T47D (cell line): Measurements from ENCODE around the gene JCAD.
"Not testable (repeated sequence)": the region's sequence is repeated elsewhere in the genome, so short reads cannot be mapped to it uniquely, and the experiment has no call there.

Experiments used
- DNase-seq, 2 experiments: peaks; one replicate each; pipeline versions ENCODE4 v3.0.0 to v3.0.0-alpha.2; 2011 to 2012; ENCODE audit warnings: low read depth in 1 of 2, low spot score in 1 of 2
- JUND ChIP-seq: IDR thresholded peaks from 2 replicates; pipeline ENCODE4 v1.6.1; 2012; ENCODE audit warnings: low read depth
- in situ Hi-C: cut with HindIII; loops from 2 replicates; pipeline ENCODE4 v1.10.0; 2016; ENCODE audit warnings: low sequenced_read_pairs, low pct_unique_long_range_greater_than_20kb

JCAD gene

GRCh38 chr10:30002426-30003266 lies 56.7 kb downstream of the JCAD start:
- in situ Hi-C loops, result no loop called here
- no peak for TF ChIP-seq JUND
- peak; percentile 50 to 75 for DNase-seq

GRCh38 chr10:30000802-30001571 lies 58.4 kb downstream of the JCAD start:
- peak in 1 of 2 experiments; percentile 2 for DNase-seq
- in situ Hi-C loops, result no loop called here
- no peak for TF ChIP-seq JUND

- in situ Hi-C loops, result no loop called here
- DNase-seq, result peak; percentile 49 to 83
- no peak for TF ChIP-seq JUND
Observed at GRCh38 chr10:29998142-29998808, 61.1 kb downstream of the JCAD start.

- TF ChIP-seq JUND, result no peak
- no peak for DNase-seq
- in situ Hi-C loops, result no loop called here
Observed at GRCh38 chr10:29994811-29995210, 64.6 kb downstream of the JCAD start.

- TF ChIP-seq JUND, result no peak
- in situ Hi-C loops, result no loop called here
- DNase-seq, result no peak
Observed at GRCh38 chr10:29993319-29993915, 66.0 kb downstream of the JCAD start.

- DNase-seq, result no peak
- in situ Hi-C loops, result no loop called here
- TF ChIP-seq JUND, result no peak
Observed at GRCh38 chr10:29992914-29993313, 66.5 kb downstream of the JCAD start.

- DNase-seq, result no peak
- TF ChIP-seq JUND, result no peak
- in situ Hi-C loops, result no loop called here
Observed at GRCh38 chr10:29991382-29991781, 68.0 kb downstream of the JCAD start.

- no peak for TF ChIP-seq JUND
Observed at GRCh38 chr10:29987471-29987870, 71.9 kb downstream of the JCAD start.

GRCh38 chr10:29982997-29983648 lies 76.3 kb downstream of the JCAD start:
- no peak for TF ChIP-seq JUND

More at GRCh38 chr10:29987471-29987870, 71.9 kb downstream of the JCAD start:
- in situ Hi-C loops, result no loop called here
- no peak for DNase-seq

GRCh38 chr10:29981510-29981909 lies 77.9 kb downstream of the JCAD start:
- in situ Hi-C loops, result no loop called here
- DNase-seq, result no peak
- TF ChIP-seq JUND, result no peak

More at GRCh38 chr10:29982997-29983648, 76.3 kb downstream of the JCAD start:
- no peak for DNase-seq
- in situ Hi-C loops, result no loop called here

- TF ChIP-seq JUND, result no peak
- no peak for DNase-seq
- in situ Hi-C loops, result no loop called here
Observed at GRCh38 chr10:29980084-29980483, 79.3 kb downstream of the JCAD start.

- in situ Hi-C loops, DNase-seq: not testable (repeated sequence)
Observed at GRCh38 chr10:29979421-29979779, 80.0 kb downstream of the JCAD start.
